ENCODE results near the gene GSE1. TPM values are rescaled to one million over a fixed set of nuclear protein-coding genes. Genes with fewer than 3 reads are reported as not detected.

GSE1 gene
- total and polyA plus RNA-seq, 4 donors: 3.9 to 111 (median 35.7) TPM

- no peak overlapping the region for H3K4me3 ChIP-seq (ENCODE audit: low read length in 2 of 2)
- ATAC-seq (ENCODE audit: low FRiP score) (no peak), DNase-seq (no peak)
- no peaks in the 10 kb centered on the region for H3K4me1 ChIP-seq (ENCODE audit: control insufficient read depth in 1 of 2, insufficient read depth in 2 of 2, low read length in 2 of 2)
- H3K27me3 ChIP-seq (ENCODE audit: control insufficient read depth in 1 of 2, insufficient read depth in 2 of 2, low read length in 1 of 2): no peaks in the 10 kb centered on the region
- intact Hi-C loops (cut with DNase I): no loop called here
- H3K36me3 ChIP-seq (ENCODE audit: control insufficient read depth in 1 of 2, insufficient read depth in 2 of 2, low read length in 1 of 2): no peaks in the 10 kb centered on the region
- no peak overlapping the region for H3K27ac ChIP-seq (ENCODE audit: low read depth in 1 of 2, low read length in 2 of 2)
- WGBS, 2 donors: 88 to 95% methylated on average over 36 of the region's 36 CpGs
- H3K9me3 ChIP-seq (ENCODE audit: control insufficient read depth, low read length): no peaks in the 10 kb centered on the region
Measured at GRCh38 chr16:85637061-85637807, 24.1 kb downstream of the GSE1 start.

DNA sequence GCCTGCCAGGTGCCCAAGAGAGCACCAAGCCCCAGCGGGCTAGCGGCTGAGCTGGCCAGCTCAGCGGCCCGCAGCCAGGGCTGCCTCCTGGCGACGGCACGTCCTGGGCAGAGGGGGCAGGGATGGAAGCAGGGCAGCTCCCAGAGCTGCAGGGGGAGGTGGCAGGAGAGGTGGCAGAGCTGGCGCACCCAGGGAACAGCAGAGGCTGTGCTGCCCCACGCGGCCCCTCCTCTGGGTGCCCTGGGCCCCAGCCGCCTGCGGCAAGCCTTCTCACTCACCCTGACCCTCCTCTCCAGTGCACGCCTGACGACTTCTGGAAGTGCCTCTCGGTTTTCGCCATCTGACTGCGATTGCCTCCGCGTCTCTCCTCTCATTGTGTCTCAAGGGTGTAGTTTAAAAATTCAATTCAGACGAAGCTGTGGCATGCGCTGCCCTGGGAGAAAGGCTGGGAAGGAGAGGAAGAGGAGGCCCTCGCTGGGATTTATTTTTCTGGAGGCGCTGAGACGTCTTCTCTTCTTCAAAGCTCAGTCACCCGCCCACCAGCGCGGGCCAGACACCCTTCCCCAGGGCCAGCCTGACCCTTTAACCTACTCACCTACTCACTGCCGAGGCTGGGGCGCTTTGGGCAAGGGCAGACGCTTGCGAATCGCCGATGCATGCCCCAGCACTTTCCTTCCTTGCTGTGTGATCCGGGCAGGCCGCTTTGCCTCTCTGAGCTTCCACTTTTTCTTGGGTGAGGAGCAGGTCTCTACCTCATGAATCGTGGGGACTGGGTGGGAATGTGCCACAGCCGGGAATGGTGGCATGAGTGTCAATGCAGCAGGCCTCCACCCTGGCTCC, 24.9 kb downstream of the GSE1 start:
- ATAC-seq (ENCODE audit: low FRiP score) (no peak), DNase-seq (no peak)
- no peak overlapping the region for H3K27ac ChIP-seq (ENCODE audit: low read depth in 1 of 2, low read length in 2 of 2)
- WGBS, 2 donors: 59 to 85% methylated on average over 37 of the region's 37 CpGs
- no peaks in the 10 kb centered on the region for H3K9me3 ChIP-seq (ENCODE audit: control insufficient read depth, low read length)
- no peaks in the 10 kb centered on the region for H3K4me1 ChIP-seq (ENCODE audit: control insufficient read depth in 1 of 2, insufficient read depth in 2 of 2, low read length in 2 of 2)
- intact Hi-C loops (cut with DNase I): no loop called here
- no peak overlapping the region for H3K4me3 ChIP-seq (ENCODE audit: low read length in 2 of 2)
- no peaks in the 10 kb centered on the region for H3K27me3 ChIP-seq (ENCODE audit: control insufficient read depth in 1 of 2, insufficient read depth in 2 of 2, low read length in 1 of 2)
- no peaks in the 10 kb centered on the region for H3K36me3 ChIP-seq (ENCODE audit: control insufficient read depth in 1 of 2, insufficient read depth in 2 of 2, low read length in 1 of 2)

DNA sequence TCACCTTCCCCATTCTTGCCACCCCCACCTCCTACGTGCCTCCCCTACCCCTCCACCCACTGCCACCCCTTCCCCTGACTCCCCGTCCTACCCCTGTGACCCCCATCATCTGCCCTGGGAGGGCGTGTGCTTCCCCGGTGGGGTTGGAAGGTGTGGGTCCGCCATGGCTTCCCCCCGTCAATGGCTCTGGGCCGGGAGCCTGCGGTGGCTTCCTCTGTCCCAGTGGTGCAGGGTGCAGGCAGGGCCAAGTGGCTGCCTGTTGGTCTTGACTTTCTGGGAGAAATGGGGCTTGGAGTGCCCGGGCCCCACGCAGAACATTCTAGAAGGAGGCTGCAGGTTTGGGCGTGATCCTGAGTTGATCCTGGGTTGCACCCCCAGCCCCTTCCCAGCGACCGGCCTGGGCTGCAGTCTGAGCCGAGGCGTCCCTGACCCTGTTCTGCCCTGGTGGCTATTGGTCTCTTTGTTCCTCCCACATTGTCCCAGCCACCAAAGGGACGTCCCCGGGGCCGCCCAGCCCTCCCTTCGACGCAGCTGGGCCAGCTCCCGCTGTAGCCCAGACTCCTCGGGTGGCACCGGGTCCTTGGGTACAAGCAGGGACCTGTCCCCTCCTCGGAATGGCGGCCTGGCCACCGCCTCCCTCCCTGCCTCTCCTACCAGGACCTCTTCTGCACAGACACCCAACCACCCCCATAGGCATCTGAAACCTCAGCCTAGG, 25.7 kb downstream of the GSE1 start:
- no peaks in the 10 kb centered on the region for H3K4me1 ChIP-seq (ENCODE audit: control insufficient read depth in 1 of 2, insufficient read depth in 2 of 2, low read length in 2 of 2)
- H3K36me3 ChIP-seq (ENCODE audit: control insufficient read depth in 1 of 2, insufficient read depth in 2 of 2, low read length in 1 of 2): no peaks in the 10 kb centered on the region
- intact Hi-C loops (cut with DNase I): no loop called here
- WGBS, 2 donors: 90 to 93% methylated on average over 25 to 26 of the region's 26 CpGs
- H3K27ac ChIP-seq (ENCODE audit: low read depth in 1 of 2, low read length in 2 of 2): no peak overlapping the region
- H3K27me3 ChIP-seq (ENCODE audit: control insufficient read depth in 1 of 2, insufficient read depth in 2 of 2, low read length in 1 of 2): no peaks in the 10 kb centered on the region
- H3K9me3 ChIP-seq (ENCODE audit: control insufficient read depth, low read length): no peaks in the 10 kb centered on the region
- no peak overlapping the region for H3K4me3 ChIP-seq (ENCODE audit: low read length in 2 of 2)
- ATAC-seq (ENCODE audit: low FRiP score): no peak
- no peak for DNase-seq

DNA sequence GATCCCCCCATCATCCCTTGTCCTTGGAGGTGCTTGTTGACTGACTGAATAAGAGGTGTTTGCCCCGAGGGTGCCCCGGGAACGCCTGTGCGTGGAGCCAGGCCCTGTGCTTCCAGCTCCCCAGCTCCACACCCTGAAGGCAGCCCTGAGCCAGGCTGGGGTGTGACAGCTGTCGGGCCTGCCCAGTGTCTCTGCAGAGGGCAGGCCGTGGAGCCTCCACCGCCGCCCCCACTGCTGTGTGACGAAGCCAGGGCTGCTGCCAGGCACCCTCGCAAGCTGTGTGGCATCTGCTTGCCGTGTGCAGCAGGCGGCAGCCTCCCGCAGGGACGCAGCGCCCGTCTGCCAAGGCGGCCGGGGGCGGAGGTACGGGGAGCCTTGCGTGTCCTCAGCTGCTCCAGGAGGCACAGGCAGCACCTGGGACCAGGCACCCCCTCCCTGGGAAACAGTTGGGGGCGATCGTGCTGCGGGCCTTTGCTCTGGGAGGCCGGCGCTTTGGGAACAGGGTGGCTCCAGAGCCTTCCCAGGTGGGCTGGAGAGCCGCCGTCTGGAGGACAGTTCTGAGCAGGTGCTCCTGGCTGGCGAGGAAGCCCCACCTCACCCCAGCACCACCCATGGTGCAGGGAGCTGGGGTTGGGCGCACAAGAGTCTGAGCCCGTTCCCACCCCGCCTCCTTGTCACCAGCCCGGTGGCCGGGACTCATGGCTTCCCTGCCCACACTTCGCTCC, 26.6 kb downstream of the GSE1 start:
- no peaks in the 10 kb centered on the region for H3K27me3 ChIP-seq (ENCODE audit: control insufficient read depth in 1 of 2, insufficient read depth in 2 of 2, low read length in 1 of 2)
- ATAC-seq (ENCODE audit: low FRiP score) (no peak), DNase-seq (no peak)
- H3K4me3 ChIP-seq (ENCODE audit: low read length in 2 of 2): no peak overlapping the region
- no peaks in the 10 kb centered on the region for H3K36me3 ChIP-seq (ENCODE audit: control insufficient read depth in 1 of 2, insufficient read depth in 2 of 2, low read length in 1 of 2)
- H3K27ac ChIP-seq (ENCODE audit: low read depth in 1 of 2, low read length in 2 of 2): no peak overlapping the region
- H3K4me1 ChIP-seq (ENCODE audit: control insufficient read depth in 1 of 2, insufficient read depth in 2 of 2, low read length in 2 of 2): no peaks in the 10 kb centered on the region
- WGBS, 2 donors: 90 to 92% methylated on average over 35 of the region's 35 CpGs
- H3K9me3 ChIP-seq (ENCODE audit: control insufficient read depth, low read length): no peaks in the 10 kb centered on the region
- intact Hi-C loops (cut with DNase I): no loop called here

DNA sequence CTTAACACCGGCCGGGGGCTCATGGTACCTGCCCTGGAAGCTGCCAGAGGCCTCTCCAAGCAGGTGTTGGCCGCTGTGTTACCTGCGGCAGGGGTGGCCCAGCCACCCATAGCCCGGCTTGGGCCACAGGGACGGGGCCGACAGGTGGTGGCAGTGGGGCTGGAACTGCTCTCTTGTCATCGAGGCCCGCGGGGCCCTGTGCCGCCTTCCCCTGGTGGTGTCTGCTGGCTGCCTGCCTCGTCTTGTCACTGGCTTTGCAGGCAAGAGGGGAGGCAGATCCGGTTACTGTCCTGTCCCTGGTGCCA, 27.1 kb downstream of the GSE1 start:
- H3K4me3 ChIP-seq (ENCODE audit: low read length in 2 of 2): no peak overlapping the region
- no peaks in the 10 kb centered on the region for H3K27me3 ChIP-seq (ENCODE audit: control insufficient read depth in 1 of 2, insufficient read depth in 2 of 2, low read length in 1 of 2)
- 93 to 95% methylated on average over 13 of the region's 13 CpGs for WGBS, 2 donors
- intact Hi-C loops (cut with DNase I): no loop called here
- H3K4me1 ChIP-seq (ENCODE audit: control insufficient read depth in 1 of 2, insufficient read depth in 2 of 2, low read length in 2 of 2): no peaks in the 10 kb centered on the region
- H3K9me3 ChIP-seq (ENCODE audit: control insufficient read depth, low read length): no peaks in the 10 kb centered on the region
- DNase-seq (no peak), ATAC-seq (ENCODE audit: low FRiP score) (no peak)
- H3K36me3 ChIP-seq (ENCODE audit: control insufficient read depth in 1 of 2, insufficient read depth in 2 of 2, low read length in 1 of 2): no peaks in the 10 kb centered on the region
- no peak overlapping the region for H3K27ac ChIP-seq (ENCODE audit: low read depth in 1 of 2, low read length in 2 of 2)

GRCh38 chr16:85640585-85640984, 27.5 kb downstream of the GSE1 start:
- H3K4me3 ChIP-seq (ENCODE audit: low read length in 2 of 2): no peak overlapping the region
- no peak overlapping the region for H3K27ac ChIP-seq (ENCODE audit: low read depth in 1 of 2, low read length in 2 of 2)
- no peaks in the 10 kb centered on the region for H3K4me1 ChIP-seq (ENCODE audit: control insufficient read depth in 1 of 2, insufficient read depth in 2 of 2, low read length in 2 of 2)
- no peaks in the 10 kb centered on the region for H3K36me3 ChIP-seq (ENCODE audit: control insufficient read depth in 1 of 2, insufficient read depth in 2 of 2, low read length in 1 of 2)
- ATAC-seq (ENCODE audit: low FRiP score) (no peak), DNase-seq (no peak)
- no peaks in the 10 kb centered on the region for H3K27me3 ChIP-seq (ENCODE audit: control insufficient read depth in 1 of 2, insufficient read depth in 2 of 2, low read length in 1 of 2)
- no peaks in the 10 kb centered on the region for H3K9me3 ChIP-seq (ENCODE audit: control insufficient read depth, low read length)
- intact Hi-C loops (cut with DNase I): no loop called here
- 90 to 95% methylated on average over 31 of the region's 31 CpGs for WGBS, 2 donors

DNA sequence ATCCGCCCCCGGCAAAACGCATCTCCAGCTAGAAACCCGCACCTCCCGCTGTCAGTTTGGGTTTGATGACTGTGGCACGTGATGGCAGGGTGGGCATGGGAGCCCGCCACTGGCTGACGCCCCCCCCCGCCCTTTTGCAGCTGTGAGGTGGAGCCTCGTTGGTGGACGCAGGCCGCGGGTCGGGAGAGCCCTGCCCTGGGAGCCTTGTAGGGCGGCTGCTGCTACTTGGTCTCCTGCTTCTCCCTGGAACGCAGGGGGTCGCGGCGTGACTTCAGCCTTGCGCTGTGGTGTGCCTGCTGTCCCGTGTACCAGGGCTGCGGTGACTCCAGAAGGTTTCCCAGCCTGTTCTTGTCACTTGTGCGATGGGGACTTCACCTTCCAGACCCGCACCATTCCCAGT, 28.2 kb downstream of the GSE1 start:
- WGBS, 2 donors: 88 to 92% methylated on average over 22 to 24 of the region's 24 CpGs
- H3K4me1 ChIP-seq (ENCODE audit: control insufficient read depth in 1 of 2, insufficient read depth in 2 of 2, low read length in 2 of 2): no peaks in the 10 kb centered on the region
- H3K4me3 ChIP-seq (ENCODE audit: low read length in 2 of 2): no peak overlapping the region
- no peaks in the 10 kb centered on the region for H3K27me3 ChIP-seq (ENCODE audit: control insufficient read depth in 1 of 2, insufficient read depth in 2 of 2, low read length in 1 of 2)
- intact Hi-C loops (cut with DNase I): no loop called here
- no peaks in the 10 kb centered on the region for H3K36me3 ChIP-seq (ENCODE audit: control insufficient read depth in 1 of 2, insufficient read depth in 2 of 2, low read length in 1 of 2)
- DNase-seq (no peak), ATAC-seq (ENCODE audit: low FRiP score) (no peak)
- no peaks in the 10 kb centered on the region for H3K9me3 ChIP-seq (ENCODE audit: control insufficient read depth, low read length)
- no peak overlapping the region for H3K27ac ChIP-seq (ENCODE audit: low read depth in 1 of 2, low read length in 2 of 2)

GRCh38 chr16:85641776-85642176, 28.7 kb downstream of the GSE1 start:
- Histone ChIP-seq H3K36me3 (ENCODE audit: control insufficient read depth in 1 of 2, insufficient read depth in 2 of 2, low read length in 1 of 2) (no peaks in the 10 kb centered on the region), H3K9me3 (ENCODE audit: control insufficient read depth, low read length) (no peaks in the 10 kb centered on the region), H3K27ac (ENCODE audit: low read depth in 1 of 2, low read length in 2 of 2) (no peak overlapping the region), H3K4me3 (ENCODE audit: low read length in 2 of 2) (no peak overlapping the region), H3K27me3 (ENCODE audit: control insufficient read depth in 1 of 2, insufficient read depth in 2 of 2, low read length in 1 of 2) (no peaks in the 10 kb centered on the region), H3K4me1 (ENCODE audit: control insufficient read depth in 1 of 2, insufficient read depth in 2 of 2, low read length in 2 of 2) (no peaks in the 10 kb centered on the region)
- ATAC-seq (ENCODE audit: low FRiP score) (peak; percentile 50), DNase-seq (peak in 1 of 2 donors; percentile 64)
- intact Hi-C loops (cut with DNase I): no loop called here
- 58 to 59% methylated on average over 12 of the region's 12 CpGs for WGBS, 2 donors

All from aorta (tissue), 5 donors.